ENCODE results near the gene CAMK2D. TPM values are rescaled to one million over a fixed set of nuclear protein-coding genes. Genes with fewer than 3 reads are reported as not detected.

Gene CAMK2D
- total RNA-seq, 1 experiment from 2014 or later = 9.0 TPM

- H3K27me3 ChIP-seq (ENCODE audit: insufficient read depth, low read length) = no peaks in the 10 kb centered on the region
- no peak overlapping the region for H2BK15ac ChIP-seq (ENCODE audit: low read depth, low read length)
- peaks cover 5% of the 10 kb centered on the region; the same call in 1 of the 2 replicates for H3K4me1 ChIP-seq (ENCODE audit: insufficient read depth, low read length)
- H4K91ac ChIP-seq (ENCODE audit: insufficient read length, low read depth, low read length) = no peak overlapping the region
- no peaks in the 10 kb centered on the region for H3K79me2 ChIP-seq (ENCODE audit: insufficient read depth, low read length)
- Mint-ChIP-seq H3K36me3 (ENCODE audit: insufficient read depth in 1 of 3, low read depth in 3 of 3) (peaks cover 0 to 6% (median 5%) of the 10 kb centered on the region in 3 experiments; a peak in 4 of 7 replicates), H3K9me3 (no peaks in the 10 kb centered on the region), H3K4me1 (peaks cover 27 to 28% of the 10 kb centered on the region in 2 experiments), H3K4me3 (no peak overlapping the region; a peak in 1 of 5 replicates), H3K27ac (peak overlapping the region in 2 of 3 experiments; percentile 37 to 48; a peak in 3 of 7 replicates), H3K27me3 (ENCODE audit: low read depth) (no peaks in the 10 kb centered on the region; the same call in 1 of the 2 replicates)
- no peak overlapping the region for H3K14ac ChIP-seq (ENCODE audit: insufficient read depth, low read length)
- no peak overlapping the region for H4K5ac ChIP-seq (ENCODE audit: insufficient read length, low read depth, low read length)
- no peaks in the 10 kb centered on the region for H3K9me3 ChIP-seq (ENCODE audit: control insufficient read depth, low read depth, low read length)
- H2BK5ac ChIP-seq (ENCODE audit: insufficient read length, low read length) = no peak overlapping the region
- DNase-seq = no peak
- no peak overlapping the region for H3K27ac ChIP-seq (ENCODE audit: insufficient read length, low read depth, low read length)
- no peak overlapping the region for H2BK20ac ChIP-seq (ENCODE audit: low read depth, low read length, poor library complexity, severe bottlenecking)
- no peak overlapping the region for H2BK120ac ChIP-seq (ENCODE audit: low read depth, low read length, poor library complexity, severe bottlenecking)
- no peak overlapping the region for H3K18ac ChIP-seq (ENCODE audit: insufficient read length, low read depth, low read length)
- no peak overlapping the region for H3K4ac ChIP-seq (ENCODE audit: low read depth, low read length)
- H3K4me2 ChIP-seq (ENCODE audit: insufficient read depth, insufficient read length, low read length) = no peak overlapping the region
- H3T11ph ChIP-seq (ENCODE audit: low read length) = no peak overlapping the region
- H2AFZ ChIP-seq (ENCODE audit: low read length) = no peak overlapping the region
- H3K79me1 ChIP-seq (ENCODE audit: insufficient read depth, low read depth, low read length, poor library complexity, severe bottlenecking) = no peaks in the 10 kb centered on the region
- no peak overlapping the region for H3K9ac ChIP-seq (ENCODE audit: extremely low read depth, insufficient read length, low read length)
- H2AK5ac ChIP-seq (ENCODE audit: insufficient read length, low read length) = no peak overlapping the region
- no peak overlapping the region for H3K23ac ChIP-seq (ENCODE audit: insufficient read length, low read depth, low read length)
- WGBS (ENCODE audit: extremely low coverage, insufficient read length, low lambda C conversion rate) = no CpG with 5 or more reads among the region's 1 CpG
- no peak overlapping the region for H4K8ac ChIP-seq (replicated peaks; ENCODE audit: insufficient read length, low read depth, low read length)
- H2BK12ac ChIP-seq (ENCODE audit: insufficient read length, low read depth, low read length) = no peak overlapping the region
- H4K20me1 ChIP-seq (ENCODE audit: control insufficient read depth, insufficient read depth, insufficient read length) = no peaks in the 10 kb centered on the region
- TF ChIP-seq, protein P1, sequence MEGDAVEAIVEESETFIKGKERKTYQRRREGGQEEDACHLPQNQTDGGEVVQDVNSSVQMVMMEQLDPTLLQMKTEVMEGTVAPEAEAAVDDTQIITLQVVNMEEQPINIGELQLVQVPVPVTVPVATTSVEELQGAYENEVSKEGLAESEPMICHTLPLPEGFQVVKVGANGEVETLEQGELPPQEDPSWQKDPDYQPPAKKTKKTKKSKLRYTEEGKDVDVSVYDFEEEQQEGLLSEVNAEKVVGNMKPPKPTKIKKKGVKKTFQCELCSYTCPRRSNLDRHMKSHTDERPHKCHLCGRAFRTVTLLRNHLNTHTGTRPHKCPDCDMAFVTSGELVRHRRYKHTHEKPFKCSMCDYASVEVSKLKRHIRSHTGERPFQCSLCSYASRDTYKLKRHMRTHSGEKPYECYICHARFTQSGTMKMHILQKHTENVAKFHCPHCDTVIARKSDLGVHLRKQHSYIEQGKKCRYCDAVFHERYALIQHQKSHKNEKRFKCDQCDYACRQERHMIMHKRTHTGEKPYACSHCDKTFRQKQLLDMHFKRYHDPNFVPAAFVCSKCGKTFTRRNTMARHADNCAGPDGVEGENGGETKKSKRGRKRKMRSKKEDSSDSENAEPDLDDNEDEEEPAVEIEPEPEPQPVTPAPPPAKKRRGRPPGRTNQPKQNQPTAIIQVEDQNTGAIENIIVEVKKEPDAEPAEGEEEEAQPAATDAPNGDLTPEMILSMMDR (conservative IDR thresholded peaks at IDR 0.05) = no peak
- H3K56ac ChIP-seq (ENCODE audit: insufficient read length, low read depth, low read length) = no peak overlapping the region
- no peaks in the 10 kb centered on the region for H3K23me2 ChIP-seq (ENCODE audit: insufficient read length, low read depth, low read length, poor library complexity, severe bottlenecking)
Observed at GRCh38 chr4:113469926-113470325, 291.6 kb downstream of the CAMK2D start.
